NCI-H1694 treated with DMSO at 0.1 percent for 48 hours (cell line): ENCODE measurements around the gene BCHE.
"Not testable (repeated sequence)": the region's sequence is repeated elsewhere in the genome, so short reads cannot be mapped to it uniquely, and the experiment has no call there.

ENCODE experiments used
- DNase-seq: peaks from one replicate; lab custom pipeline; 2025; lab: John Stamatoyannopoulos, UW

BCHE gene

DNA sequence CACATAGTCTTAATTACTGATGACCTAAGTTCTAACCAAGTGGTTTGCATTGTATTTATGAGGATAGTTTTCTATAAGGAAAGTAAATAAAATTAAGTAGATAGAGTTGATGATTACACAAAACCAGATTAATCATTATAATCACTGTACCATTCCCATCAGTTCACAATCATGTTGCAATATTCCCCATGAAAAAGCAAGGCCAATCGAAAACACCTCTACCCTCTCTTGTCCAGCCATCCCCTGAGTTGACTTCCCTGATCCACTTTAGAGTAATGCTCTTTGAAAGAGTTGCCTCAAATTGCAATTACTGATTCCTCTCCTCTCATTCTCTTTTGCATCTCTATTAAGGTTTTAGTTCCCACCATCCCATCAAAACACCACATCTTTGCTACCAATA, 21.0 kb downstream of the BCHE start:
- no peak for DNase-seq

DNA sequence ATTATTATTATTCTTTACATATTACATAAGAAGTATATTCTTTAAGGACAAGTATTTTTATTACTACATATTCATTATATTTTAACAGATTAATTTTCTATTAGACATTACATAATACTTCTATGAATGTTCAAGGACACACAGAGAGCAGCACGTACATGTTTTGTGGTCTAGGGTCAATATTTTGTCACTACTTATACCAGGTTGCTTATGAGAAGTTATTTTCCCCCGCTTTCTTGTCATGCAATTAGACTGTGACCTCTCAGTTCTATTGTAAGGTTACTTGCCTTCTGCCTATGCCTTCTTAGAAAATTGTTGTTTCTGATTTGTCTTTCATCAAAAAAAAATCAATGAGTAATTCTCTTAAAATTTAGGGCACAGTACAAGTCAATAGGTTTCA, 21.5 kb downstream of the BCHE start:
- DNase-seq = no peak

DNA sequence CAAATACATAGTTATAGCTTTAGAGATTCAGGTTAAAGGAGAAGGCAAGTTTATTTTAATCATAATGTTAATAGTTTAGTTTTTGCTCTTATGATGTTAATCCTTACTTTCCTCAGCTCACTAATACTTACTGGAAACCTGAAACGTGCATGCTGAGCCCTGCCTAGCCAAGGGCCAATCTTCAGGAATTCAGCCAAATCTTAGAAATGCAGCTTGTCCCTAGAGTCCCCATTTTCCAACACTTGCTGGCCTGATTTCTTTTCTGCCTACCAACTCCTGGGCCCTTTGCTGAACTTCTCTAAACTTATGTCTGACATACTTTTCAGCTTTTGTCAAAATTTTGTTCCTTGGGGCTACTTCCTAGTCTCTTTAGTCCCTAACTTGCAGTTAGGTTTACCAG, 22.8 kb downstream of the BCHE start:
- DNase-seq = no peak

DNA sequence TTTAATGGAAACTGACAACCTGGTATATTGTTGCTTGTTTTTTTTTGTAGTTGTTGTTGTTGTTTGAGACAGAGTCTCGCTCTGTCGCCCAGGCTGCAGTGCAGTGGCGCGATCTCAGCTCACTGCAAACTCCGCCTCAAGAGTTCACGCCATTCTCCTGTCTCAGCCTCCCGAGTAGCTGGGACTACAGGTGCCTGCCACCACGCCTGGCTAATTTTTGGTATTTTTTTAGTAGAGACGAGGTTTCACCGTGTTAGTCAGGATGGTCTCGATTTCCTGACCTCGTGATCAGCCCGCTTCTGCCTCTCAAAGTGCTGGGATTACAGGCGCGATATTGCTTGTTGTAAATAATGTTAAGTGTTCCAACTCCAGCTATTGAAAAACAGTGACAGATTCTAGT, 29.3 kb downstream of the BCHE start:
- DNase-seq = not testable (repeated sequence)

DNA sequence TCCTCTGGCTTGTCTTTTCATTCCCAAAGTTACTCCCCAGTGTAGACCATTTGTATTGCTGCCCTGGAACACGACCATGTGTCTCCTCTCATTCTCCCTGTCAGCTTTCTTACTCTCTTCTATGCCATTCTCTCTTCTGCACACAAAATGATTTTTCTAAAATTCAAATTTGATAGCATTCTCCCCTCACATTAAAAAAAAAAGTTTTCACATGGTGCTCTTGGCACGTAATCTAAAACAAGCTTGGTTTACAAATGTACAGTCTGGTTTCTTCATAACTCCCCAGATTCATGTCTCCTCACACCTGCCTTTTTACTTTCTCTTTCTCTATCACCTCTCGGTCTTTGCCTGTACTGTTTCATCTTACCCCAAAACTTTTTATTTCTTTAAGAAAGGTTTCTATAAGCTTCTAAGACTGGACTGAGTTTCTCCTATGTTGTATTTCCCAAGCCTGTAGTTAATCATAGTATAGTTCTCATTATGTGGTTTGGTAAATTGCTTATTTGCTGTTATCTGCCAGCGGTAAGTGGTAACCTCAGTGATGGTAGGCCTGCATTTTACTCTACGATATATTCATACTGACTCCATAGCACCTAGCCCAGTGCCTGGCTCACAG, 31.2 kb downstream of the BCHE start:
- no peak for DNase-seq

DNA sequence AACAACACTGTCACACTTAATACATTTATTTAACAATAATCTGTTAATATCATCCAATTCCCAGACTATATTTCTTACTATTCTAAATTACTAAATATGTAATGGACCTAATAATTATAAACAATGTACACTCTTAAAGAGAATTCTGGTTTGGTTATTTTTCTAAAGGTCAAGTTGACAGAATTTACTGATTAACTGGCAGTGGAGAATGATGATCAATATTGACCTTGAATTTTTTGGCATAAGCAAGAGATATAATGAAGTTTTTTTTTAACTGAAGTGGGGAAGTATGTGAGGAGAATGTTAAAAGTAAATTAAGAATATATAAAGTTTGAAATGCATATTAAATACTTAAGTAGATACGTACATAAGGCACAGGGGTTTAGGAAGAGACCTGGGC, 33.8 kb downstream of the BCHE start:
- no peak for DNase-seq

DNA sequence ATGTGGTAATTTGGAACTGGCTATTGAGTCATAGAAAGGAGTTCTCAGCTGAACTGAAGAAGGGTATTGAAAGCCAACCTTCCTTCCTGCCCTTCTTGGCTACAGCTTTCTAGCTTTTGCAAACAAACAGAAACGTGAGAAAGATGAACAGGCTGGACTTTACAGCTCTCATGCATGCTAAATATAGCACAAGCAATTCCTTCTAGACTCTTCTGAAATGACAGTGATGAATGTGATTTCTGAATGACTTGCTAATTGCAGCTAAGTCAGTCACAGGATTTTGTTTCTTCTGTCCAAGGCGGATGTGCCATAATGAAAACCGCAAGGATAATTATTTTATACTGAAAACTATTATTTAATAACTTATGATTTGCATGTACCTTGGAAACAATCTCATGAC, 36.3 kb downstream of the BCHE start:
- no peak for DNase-seq

DNA sequence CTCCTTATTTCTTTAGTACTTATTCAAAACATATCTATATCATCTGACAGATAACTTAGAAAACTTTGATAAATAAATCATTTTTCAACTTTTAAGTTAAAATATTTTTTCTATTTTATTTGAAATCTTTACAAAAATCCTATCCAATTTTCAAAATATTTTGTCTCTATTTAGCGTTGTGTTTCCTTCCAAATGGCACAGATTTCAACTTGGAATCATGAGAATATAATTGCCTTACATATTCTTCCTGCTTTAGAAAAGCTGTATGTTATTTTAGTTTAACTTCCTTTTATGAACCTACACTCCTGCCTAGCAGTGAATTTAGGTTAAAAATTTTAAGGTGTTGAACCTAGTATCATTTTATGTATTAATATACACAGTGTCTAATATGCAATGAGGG, 38.2 kb downstream of the BCHE start:
- DNase-seq = no peak

DNA sequence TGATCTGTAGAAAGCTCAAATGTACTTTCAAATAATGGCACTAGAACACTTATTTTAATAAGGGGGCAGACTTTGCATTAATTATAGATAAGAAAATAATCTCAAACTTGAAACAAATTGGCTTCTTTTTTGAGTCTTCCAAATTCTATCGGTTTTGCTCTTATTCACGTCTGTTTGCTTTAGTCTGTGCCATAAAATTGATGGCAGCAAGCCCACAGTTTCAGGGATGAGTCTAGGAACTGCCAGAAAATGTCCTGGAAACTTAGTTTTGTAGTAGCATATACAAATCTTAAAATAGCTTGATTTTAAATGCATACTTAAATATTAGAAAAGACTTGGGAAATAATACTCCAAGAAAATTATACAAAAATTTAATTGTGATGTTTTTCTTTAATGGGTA, 39.7 kb downstream of the BCHE start:
- no peak for DNase-seq

DNA sequence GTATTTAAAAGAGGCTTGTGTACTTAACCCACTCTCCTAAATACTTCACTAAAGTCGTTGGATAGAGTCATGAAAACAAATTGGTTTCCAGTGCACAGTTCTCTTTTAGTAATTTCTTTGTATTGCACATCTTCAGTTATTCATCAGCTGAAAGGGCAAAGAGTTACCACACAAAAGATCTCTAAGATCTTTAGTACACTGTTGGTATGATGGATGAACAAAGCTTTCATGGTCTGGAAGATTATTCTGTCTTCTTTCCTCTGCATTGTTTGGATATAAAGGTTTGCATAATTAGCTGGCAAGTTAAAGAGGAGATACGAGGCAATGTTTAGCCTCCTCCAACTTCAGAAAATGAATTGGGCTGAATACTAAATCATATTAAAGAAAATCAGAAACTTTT, 40.5 kb downstream of the BCHE start:
- DNase-seq = no peak

DNA sequence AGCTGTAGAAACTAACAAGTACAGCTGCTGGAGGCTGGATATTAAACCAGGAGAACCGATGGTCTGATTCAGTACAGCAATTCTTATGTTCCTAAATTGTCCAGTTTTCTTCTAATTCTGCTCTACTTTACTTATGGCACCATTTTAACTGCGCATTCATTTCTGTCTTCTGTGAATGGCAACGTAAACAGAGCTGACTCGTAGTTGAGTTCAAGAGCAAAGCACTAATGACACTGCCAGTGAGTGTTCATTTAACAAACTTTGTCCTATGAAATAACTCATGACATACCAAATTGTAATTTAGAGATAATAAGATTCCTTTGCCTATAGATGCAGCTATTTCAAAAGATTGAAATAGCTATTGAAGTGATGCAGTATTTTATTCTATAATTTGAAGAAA, 48.7 kb downstream of the BCHE start:
- DNase-seq = no peak

DNA sequence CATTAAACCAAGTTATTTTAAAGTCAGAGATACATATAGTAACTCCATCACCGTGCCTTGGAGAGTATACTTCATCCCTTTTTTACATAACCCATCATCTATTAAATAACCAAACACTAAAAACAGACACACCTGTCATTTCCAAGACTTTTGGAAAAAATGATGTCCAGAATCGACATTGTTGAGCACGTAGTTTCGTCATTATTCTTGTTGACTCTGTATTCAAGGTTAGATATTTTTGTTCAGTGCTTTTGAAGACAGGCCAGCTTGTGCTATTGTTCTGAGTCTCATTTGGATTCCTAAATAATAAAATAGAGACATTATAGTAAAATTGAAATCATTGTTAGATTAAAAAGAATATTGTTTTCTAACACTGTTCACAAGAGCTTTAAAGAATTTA, 51.2 kb downstream of the BCHE start:
- DNase-seq = no peak

DNA sequence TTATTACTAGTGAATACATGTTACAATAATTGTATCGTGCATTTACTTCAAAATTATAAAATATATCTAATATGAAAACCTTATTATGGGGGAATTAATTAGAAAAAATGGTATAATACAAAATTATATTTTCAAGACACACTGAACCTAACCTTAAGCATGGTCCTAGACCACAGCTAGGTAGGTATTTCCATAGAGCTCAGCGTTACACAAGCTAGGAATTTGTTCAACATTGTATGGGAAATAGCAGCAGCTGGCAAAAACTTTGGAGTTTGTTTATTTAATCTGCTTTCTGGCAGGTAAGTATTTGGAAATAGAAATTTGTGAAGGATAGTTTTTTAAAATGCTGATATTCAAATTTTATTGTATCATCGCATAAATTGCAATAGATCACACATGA, 52.9 kb downstream of the BCHE start:
- DNase-seq = no peak

DNA sequence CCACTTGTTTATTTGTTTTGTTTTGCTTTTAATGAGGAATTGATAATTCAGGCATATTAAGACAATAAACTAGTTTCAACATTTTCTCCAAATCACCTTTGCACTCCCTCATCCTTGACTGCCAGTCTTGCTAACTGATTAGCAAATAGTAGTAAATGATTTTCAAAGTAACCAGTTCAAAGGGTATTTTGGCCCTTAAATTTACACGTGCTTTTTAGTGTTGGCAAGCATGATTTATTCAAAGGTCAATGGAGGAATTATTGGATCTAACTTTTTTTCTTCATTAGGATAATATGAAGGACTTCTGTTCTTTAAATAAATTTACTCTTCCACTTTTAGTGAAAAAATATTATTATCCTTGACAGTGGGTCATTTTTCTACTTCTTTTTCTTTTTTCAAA, 53.8 kb downstream of the BCHE start:
- DNase-seq = no peak

DNA sequence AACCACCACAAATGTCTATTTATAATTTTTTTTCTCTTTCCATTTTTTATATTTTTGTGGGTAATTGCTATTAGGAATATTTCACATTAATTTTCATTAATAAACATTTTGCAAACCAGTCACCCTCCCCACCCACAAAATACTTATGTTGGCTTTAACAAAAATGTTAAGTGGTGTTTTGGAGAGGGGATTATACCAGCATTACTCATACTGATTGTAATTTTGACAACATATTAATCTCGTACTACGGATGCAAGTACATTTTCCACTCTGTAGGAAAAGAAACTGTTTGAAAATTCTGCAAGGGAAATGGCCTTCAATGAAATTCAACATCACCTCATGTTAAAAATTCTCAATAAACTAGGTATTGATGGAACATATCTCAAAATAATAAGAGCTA, 58.3 kb downstream of the BCHE start:
- DNase-seq = no peak

DNA sequence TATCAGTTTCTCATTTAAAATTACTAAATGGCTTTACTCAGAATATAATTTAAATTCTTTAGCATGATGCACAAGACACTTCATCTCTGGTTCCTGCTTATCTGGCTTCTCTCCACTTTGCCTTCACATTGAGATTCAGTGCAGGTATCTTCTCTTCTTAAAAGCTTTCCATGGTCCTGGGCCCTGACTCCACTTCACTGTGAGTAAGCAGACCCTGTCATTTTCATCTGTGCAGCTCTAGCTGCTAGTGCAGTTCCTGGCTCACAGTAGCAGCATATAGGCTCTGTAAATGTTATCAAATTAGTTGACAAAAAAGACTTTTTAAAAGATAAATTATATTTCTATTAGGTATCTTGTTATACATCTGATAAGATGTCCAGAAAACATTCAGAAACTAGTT, 58.8 kb downstream of the BCHE start:
- DNase-seq = no peak

DNA sequence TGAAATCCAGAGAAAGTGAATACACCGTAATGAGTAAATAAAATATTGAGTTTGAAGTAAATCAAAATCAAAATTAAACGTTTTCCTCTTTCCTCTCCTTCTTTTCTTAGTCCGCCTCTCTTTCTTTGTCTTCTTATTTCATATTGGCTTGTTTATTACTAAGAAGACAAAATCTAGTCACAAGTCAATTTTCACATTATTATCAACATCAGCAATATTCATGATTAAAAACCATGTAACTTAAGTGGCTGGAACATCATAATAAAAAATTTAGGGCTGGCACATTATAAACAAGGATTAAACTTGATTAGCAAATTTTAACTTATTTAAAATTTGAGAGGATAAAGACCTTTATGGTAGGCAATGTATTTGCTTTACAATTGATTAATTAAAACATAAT, 61.4 kb downstream of the BCHE start:
- DNase-seq = no peak

DNA sequence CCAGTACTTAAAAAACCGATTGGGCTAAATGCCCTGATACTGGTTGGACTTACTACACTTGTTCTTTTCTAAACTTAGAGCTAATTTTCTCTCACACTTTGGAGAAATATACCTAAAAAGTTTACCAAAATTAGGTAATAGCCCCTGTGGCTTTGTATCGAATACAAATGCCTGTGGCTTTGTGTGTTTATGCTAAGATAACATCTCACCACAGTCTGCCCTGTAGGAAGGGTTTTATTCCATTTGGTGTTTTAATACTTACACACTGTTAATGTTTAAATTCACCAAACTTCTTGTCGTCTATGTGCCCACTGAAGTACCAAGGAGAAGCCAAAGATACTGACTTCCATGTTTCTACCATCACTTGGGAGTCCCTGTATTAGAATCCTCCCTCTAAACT, 66.4 kb downstream of the BCHE start:
- no peak for DNase-seq

DNA sequence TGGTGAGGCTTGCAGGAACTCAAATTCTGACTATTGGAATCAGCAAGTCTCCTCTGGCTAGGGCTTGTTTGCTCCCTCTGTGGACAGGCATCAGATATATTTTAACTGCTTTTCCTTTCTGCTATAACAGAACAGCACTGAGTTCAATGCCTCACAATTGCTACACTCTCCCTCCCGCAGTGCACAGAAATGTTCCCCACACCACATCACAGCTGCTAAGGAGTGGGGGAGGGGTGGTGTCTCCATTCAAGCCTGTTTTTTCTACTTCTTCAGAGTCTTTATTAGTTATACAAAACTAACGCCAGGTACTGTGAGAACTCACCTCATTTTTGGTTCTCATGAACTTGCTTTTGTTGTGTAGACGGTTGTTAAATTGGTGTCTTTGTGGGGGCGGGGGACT, 68.5 kb downstream of the BCHE start:
- no peak for DNase-seq

DNA sequence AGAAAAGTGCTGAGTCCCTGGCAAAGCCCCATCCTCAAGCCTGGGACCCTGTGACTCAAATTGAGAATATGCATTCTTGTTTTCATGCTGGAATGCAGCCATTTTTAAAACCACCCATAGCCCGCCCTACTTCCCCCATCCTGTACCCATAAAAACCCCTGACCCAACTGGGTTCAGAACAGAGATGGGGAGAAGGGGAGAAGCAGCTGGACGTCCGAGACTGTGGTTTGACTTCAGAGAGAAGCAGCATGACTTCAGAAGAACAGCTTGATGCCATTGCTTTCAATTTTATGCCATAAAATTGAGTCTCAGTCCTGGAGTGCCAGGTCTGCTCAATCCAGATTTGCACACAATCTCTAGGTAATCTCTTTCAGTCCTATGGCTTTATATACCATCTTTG, 78.2 kb downstream of the BCHE start:
- no peak for DNase-seq

DNA sequence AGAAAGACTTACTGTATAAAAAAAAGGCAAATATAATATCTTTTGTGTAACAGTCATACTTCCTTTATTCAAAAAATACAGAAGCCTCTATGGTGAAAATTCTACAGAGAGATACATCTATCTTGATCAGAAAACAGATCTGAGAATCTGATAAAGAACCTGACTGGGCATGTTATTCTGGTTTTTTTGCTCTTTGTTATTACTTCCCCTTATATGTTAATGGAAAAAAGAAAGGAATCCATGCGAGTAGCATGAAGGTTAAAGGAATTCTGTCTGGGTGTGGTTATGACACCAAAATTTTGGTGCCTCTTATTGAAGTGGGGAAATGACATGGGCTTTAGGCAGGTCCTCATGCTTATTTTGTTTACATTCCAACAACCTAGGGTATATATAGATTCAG, 81.7 kb downstream of the BCHE start:
- no peak for DNase-seq

DNA sequence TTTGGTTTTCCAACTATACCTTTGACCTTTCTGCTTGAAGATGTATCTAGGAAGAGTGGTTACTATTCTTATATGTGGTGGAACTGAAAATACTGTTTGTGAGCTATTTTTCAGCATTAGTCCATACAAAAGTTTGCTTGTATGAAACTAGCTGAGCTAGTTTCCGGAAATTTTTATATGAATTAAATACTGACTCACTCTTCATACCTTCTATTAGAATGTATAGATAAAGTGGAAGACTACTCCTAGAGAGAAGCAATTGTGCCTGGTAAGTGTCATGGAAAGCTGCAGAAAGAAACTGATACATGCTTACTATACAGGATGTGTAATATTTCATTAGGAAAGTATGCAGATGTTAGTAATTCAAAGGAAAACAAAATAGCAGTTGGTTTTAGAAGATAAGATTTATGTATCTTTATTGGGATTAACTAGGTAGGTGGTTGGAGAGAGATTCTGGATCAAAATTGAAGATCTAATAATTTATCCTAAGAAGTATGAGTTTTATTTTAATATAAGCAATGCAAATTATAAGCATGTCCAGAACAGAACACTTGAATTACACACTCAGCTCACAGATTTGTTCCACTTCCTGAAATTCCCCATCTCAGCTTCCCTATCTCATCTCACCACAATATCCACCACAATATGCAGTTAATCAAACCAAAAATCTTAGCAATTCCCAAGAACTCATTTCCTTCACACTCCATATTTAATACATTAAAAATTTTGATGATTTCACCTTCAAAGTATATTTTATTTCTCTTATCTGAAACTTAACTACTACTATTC, 82.8 kb downstream of the BCHE start:
- no peak for DNase-seq

DNA sequence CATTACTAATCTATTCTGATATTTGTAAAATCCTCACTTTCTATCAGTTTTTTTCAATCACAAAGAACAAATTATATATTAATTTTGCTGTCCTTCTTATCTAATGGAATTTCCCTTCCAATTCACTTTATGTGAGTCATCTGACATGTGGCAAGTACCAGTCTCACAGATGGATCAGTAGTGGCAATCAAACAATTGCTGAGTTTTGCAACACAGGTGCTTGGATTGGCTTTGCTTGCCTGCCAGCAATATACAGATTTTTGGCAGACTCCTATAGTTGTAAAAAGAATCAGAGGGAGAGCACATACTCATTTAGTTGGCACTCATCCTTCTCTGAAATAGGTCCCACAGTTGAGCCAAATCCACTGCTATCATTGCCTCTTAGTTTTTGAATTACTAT, 83.7 kb downstream of the BCHE start:
- DNase-seq = no peak

DNA sequence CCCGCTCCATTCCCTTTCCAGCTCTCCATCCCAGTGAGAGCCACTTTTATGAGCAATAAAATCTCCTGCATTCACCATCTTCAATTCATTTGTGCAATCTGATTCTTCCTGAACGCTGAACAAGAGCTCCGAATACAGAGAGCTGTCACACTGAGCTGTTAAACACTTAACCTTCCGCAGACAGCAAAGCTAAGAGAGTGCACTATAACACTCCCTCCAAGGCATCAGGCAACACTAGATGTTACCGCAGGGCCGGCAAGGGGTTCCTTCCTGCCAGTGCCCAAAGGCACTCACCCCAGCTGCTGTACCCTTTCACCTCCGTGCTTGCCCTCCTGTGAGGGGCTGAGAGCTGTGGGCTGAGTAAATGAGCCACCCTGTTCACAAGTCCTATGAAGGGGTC, 85.6 kb downstream of the BCHE start:
- DNase-seq = no peak
